ENCODE data around the gene EIF5B.

The EIF5B gene

GRCh38 chr2:99448556-99448955, 111.4 kb downstream of the EIF5B start:
- TF ChIP-seq CTCF (IDR thresholded peaks at IDR 0.05; ENCODE audit: extremely low read depth, missing control alignments), result no peak
- no peak for DNase-seq (ENCODE audit: low spot score)

GRCh38 chr2:99450199-99450598, 113.0 kb downstream of the EIF5B start:
- TF ChIP-seq CTCF (IDR thresholded peaks at IDR 0.05; ENCODE audit: extremely low read depth, missing control alignments), result no peak
- no peak for DNase-seq (ENCODE audit: low spot score)
